ENCODE data around the gene RAET1G. TPM values are rescaled to one million over a fixed set of nuclear protein-coding genes. Genes with fewer than 3 reads are reported as not detected.

Gene RAET1G
- total and polyA plus RNA-seq, 2 donors (not counting 3 experiments of a cell fraction or from before 2014, with no cell fraction given), result 1.6 to 2.1 TPM

DNA sequence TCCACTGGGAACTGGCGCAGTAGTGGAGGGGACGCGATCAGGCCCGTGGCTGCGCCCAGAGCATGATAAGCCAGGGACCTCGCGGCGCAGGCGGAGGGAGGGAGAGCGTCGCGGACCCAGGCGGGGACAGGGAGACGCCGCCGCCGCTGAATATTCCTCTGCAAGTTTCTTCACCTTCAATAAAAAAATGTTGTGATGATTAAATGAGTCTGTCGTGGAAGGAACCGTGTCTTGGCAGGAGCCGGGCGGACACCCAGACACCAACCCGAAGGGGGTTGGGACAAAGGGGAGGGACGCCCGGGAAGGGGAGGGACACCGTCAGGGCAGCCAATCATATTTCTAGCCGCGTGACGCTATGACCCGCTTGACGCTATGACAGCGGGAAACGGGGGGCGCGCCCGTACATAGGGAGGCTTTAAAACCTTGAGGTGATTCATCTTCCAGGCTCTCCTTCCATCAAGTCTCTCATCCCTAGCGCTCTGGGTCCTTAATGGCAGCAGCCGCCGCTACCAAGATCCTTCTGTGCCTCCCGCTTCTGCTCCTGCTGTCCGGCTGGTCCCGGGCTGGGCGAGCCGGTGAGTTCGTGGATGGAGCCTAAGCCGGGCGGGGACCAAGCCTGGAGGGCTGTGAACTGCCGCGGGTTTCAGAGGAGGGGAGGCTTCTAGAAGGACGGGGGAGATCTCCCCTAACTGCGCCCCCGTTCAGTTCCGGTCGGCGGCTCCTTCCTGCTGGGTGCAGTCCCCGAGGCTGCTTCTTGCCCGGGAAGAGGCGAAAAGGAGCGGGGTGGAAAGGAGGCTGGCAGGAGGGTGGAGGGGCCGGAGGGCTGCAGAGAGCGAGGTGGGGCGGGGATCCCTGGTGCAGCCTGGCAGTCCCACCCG, 18.9 kb upstream of the RAET1G start, which contains the start of gene ULBP2:
TSS of gene ULBP2 (plus strand) at position 432 of the 878 bp plus-strand sequence. CDS start at position 491, 59 bp downstream.
- intact Hi-C loops (cut with micrococcal nuclease) (loop anchor here (1.0 to 2.0 kb wide), 2 partner anchors 19 to 63 kb away; no protein-coding TSS in a partner anchor), dilution Hi-C loops (cut with MboI; ENCODE audit: extremely low pct_ligation_motif_present, low sequenced_read_pairs) (no loop called here)
- H3K36me3 ChIP-seq (ENCODE audit: control insufficient read depth in 2 of 2, extremely low read depth in 1 of 2, insufficient read depth in 2 of 2, low read length in 2 of 2), result peaks cover 0 to 3% of the 10 kb centered on the region in 2 experiments
- BruUV-seq (replicated peaks), result no TSS peak
- peak; percentile 26 for TF ChIP-seq EZH2 (IDR thresholded peaks at IDR 0.05; ENCODE audit: borderline replicate concordance, low read depth, low read length, severe bottlenecking)
- TF ChIP-seq JUN (IDR thresholded peaks at IDR 0.05; ENCODE audit: borderline replicate concordance, insufficient read depth, insufficient read length, low read depth), result no peak
- no peak for TF ChIP-seq GATA2 (IDR thresholded peaks at IDR 0.05; ENCODE audit: insufficient read depth, insufficient read length, low read depth, low read length)
- TF ChIP-seq, protein P1, sequence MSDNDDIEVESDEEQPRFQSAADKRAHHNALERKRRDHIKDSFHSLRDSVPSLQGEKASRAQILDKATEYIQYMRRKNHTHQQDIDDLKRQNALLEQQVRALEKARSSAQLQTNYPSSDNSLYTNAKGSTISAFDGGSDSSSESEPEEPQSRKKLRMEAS (IDR thresholded peaks at IDR 0.05; ENCODE audit: insufficient read depth, insufficient read length), result no peak
- no peak for TF ChIP-seq MYC (IDR thresholded peaks at IDR 0.05; ENCODE audit: low read depth, low read length)
- TF ChIP-seq POLR2A (IDR thresholded peaks at IDR 0.05; ENCODE audit: low read depth, low read length), result peak; percentile 98
- peak; percentile 48 for TF ChIP-seq FOS (IDR thresholded peaks at IDR 0.05; ENCODE audit: borderline replicate concordance, insufficient read depth, low read length)
- peak; percentile 90 for TF ChIP-seq POLR2AphosphoS5 (IDR thresholded peaks at IDR 0.05; ENCODE audit: insufficient read depth, low read depth, low read length)
- no peaks in the 10 kb centered on the region for H3K9me1 ChIP-seq (replicated peaks; ENCODE audit: control insufficient read depth, extremely low read depth, insufficient read depth, low read length)
- H3K4me1 ChIP-seq (ENCODE audit: control insufficient read depth, extremely low read depth, insufficient read depth, low read length), result peaks cover 14% of the 10 kb centered on the region
- no peaks in the 10 kb centered on the region for H3K9me3 ChIP-seq (replicated peaks; ENCODE audit: control insufficient read depth, insufficient read depth, low read length)
- CTCF ChIA-PET, result interaction anchor here (1.0 to 1.3 kb wide), 2 partner anchors 19 to 75 kb away, joined by 3 to 8 read pairs; no protein-coding TSS in a partner anchor
- H4K20me1 ChIP-seq (replicated peaks; ENCODE audit: control insufficient read depth, extremely low read depth, insufficient read depth, low read length), result no peaks in the 10 kb centered on the region
- H3K79me2 ChIP-seq (ENCODE audit: control insufficient read depth, insufficient read depth, low read length), result no peaks in the 10 kb centered on the region
- H2AFZ ChIP-seq (ENCODE audit: low read depth, low read length), result peak within 1 kb of the TSS; percentile 95
- H3K4me2 ChIP-seq (ENCODE audit: insufficient read depth, low read length), result peak within 1 kb of the TSS; percentile 90
- DNase-seq (ENCODE audit: low read depth, low spot score), result peak; percentile 97
- H3K27me3 ChIP-seq (ENCODE audit: control insufficient read depth in 2 of 2, insufficient read depth in 2 of 2, low read length in 2 of 2), result peaks cover 28 to 37% of the 10 kb centered on the region in 2 experiments
- POLR2A ChIA-PET, result no interaction called here
- peak within 1 kb of the TSS; percentile 72 to 84 (median 73) for H3K4me3 ChIP-seq (replicated peaks in 1 of 3; ENCODE audit: insufficient read depth in 1 of 3, low read depth in 1 of 3, low read length in 3 of 3)
- peak within 1 kb of the TSS; percentile 34 for H3K27ac ChIP-seq (ENCODE audit: insufficient read depth, low read depth, low read length)
- peak; percentile 98 for FAIRE-seq
- peak within 1 kb of the TSS; percentile 74 for H3K9ac ChIP-seq (replicated peaks; ENCODE audit: extremely low read depth, insufficient read depth, low read length)

All from endothelial cell of umbilical vein (primary cell).